Measurements from ENCODE around the gene TRIM2.

DNA sequence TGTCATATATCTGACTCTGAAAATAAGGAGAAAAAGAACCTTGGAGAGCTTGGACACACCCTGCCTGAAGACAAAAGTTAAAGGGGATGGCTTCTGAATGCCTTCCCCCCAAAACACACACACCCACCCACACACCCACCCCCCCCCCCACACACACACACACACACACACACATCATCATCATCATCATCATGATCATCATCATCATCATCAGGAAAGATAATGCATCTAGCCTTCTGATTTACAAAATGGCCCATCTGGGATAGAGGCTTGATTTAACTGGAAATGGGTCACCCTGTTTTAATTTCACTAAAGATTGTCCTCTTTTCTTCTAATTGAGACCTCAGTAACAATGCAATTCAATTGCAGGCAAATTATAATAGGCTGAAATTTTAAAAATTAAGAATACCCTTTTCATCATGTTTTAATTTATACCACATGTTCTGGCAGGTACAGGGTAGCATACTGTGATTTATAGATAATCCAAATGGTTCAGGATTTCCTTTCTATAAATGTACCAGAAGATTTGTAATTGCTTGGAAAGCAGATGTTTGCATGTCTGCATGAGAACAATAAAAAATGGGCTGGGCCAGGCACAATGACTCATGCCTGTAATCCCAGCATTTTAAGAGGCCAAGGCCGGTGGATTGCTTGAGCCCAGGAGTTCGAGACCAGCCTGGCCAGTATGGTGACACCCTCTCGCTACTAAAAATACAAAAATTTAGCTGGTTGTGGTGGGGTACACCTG lies 56.5 kb downstream of the TRIM2 start:
- TF ChIP-seq, protein P1, sequence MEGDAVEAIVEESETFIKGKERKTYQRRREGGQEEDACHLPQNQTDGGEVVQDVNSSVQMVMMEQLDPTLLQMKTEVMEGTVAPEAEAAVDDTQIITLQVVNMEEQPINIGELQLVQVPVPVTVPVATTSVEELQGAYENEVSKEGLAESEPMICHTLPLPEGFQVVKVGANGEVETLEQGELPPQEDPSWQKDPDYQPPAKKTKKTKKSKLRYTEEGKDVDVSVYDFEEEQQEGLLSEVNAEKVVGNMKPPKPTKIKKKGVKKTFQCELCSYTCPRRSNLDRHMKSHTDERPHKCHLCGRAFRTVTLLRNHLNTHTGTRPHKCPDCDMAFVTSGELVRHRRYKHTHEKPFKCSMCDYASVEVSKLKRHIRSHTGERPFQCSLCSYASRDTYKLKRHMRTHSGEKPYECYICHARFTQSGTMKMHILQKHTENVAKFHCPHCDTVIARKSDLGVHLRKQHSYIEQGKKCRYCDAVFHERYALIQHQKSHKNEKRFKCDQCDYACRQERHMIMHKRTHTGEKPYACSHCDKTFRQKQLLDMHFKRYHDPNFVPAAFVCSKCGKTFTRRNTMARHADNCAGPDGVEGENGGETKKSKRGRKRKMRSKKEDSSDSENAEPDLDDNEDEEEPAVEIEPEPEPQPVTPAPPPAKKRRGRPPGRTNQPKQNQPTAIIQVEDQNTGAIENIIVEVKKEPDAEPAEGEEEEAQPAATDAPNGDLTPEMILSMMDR (IDR thresholded peaks at IDR 0.05; ENCODE audit: insufficient read depth, low read length) = no peak
- TF ChIP-seq SPI1 (IDR thresholded peaks at IDR 0.05; ENCODE audit: borderline replicate concordance, low read depth) (no peak), POLR2AphosphoS5 (IDR thresholded peaks at IDR 0.05; ENCODE audit: low read depth) (no peak)

Data from HL-60 (cell line).